GM21423 (cell line): ENCODE data around the gene ELOB.
A peak's percentile ranks its signal among the peaks of the same experiment; 100 is the strongest.

Experiments used
- ATAC-seq: cut with Tn5 transposase; IDR thresholded peaks from one replicate; pipeline ENCODE4 v1.9.1; 2021; ENCODE audit warnings: mild to moderate bottlenecking, moderate library complexity; ENCODE audit not compliant: unreplicated experiment

The ELOB gene

DNA sequence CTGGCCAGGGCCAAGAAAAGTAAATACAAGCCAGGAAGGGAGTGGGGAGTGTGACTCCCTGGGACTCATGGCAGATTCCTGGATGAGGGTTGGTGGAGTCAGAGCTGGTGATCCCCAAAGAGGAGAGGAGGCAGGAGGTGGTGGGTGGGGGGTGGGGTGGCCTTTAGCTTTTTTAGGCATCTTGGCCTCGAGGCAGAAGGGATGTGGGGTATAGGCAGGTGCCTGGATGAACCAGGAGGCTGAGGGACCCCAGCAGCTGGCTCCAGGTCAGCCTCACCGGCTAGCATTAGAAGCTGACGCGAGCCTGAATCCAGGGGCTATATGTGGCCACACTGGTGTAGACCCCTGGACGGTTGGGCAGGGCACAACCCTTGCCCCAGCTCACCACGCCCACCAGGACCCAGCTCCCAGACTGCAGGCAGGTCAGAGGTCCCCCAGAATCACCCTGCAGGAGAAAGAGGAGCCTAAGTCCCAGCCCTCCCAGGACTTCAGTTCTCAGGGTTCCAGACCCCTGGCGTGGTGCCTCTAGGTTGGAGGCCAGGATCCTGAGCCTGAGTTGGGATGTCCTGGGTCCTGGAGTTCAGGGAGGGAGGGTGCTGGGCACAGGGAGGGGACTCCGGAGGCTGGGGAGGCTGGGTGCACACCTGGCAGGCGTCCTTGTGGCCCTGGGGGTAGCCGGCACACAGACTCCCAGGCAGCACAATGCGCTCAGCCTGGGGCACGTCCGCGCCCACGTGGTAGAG is 7.4 kb upstream of the ELOB start:
- ATAC-seq = no peak

DNA sequence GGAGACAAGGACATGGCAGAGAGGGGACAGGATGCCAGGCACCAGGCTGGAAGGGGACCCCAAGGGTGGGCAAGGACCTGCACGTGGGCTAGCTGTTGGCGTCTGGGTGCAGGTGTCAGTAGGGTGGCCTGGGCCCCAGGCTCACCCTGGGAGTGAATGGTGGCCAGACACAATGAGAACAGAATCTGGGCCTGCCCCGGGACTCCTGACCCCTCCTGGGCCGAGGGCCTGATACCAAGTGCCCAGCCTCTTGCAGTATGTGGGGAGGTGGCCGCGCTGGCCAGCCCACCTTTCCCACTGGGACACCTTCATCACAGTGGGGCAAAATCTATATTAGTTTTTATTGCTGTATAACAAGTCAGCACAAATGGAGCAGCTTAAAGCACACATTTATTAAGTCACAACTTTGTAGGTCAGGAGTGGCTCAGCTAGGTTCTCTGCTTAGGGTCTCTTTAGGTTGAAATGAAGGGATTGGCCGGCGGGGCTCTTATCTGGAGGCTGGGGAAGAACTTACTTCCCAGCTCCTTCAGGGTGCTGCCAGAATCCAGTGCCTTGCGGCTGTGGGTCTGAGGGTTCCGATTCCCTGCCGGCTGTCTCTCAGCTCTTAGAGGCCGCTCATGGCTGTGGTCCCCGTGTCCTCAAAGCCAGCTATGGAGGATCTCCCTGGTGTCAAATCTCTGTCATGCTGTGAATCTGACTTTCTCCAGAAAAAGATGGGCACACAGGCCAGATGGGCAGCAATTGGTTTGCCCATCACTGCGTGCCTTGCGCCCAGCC is 6.7 kb upstream of the ELOB start:
- no peak for ATAC-seq

DNA sequence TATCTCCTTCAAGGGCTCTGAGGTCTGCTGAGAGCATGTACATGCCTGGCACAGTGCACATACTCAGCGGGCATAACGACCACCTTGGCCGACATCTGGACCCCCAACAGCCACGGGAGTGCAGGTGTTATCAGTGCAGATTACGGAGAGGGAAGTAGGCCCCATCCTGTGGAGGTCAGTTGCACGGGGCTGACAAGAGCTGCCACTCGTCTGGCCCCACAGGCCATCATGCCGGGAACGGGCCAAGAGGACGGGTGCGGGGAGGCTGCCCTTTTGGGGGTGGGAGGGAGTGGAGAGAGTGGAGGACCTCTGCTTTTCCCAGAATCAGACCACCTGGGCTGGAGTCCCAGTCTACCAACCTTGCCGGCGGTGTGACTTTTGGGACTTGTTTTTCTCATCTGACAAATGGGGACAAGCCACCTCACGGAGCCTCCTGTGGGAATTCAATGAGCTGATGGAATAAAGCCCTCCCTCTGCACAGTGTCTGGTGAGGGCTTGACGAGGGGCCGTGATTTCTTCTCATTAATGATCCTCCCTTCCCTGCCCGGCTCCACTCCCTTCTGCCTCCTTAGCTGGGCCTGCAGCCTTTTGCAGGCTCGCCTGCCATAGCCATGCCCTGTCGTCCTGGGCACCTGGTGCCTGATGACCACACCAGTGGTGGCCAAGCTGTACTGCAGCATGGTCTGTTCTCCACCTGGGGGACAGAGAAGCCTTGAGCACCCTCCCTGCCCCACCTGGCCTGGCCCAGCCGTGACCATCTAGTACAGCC is 5.7 kb upstream of the ELOB start:
- ATAC-seq = no peak

DNA sequence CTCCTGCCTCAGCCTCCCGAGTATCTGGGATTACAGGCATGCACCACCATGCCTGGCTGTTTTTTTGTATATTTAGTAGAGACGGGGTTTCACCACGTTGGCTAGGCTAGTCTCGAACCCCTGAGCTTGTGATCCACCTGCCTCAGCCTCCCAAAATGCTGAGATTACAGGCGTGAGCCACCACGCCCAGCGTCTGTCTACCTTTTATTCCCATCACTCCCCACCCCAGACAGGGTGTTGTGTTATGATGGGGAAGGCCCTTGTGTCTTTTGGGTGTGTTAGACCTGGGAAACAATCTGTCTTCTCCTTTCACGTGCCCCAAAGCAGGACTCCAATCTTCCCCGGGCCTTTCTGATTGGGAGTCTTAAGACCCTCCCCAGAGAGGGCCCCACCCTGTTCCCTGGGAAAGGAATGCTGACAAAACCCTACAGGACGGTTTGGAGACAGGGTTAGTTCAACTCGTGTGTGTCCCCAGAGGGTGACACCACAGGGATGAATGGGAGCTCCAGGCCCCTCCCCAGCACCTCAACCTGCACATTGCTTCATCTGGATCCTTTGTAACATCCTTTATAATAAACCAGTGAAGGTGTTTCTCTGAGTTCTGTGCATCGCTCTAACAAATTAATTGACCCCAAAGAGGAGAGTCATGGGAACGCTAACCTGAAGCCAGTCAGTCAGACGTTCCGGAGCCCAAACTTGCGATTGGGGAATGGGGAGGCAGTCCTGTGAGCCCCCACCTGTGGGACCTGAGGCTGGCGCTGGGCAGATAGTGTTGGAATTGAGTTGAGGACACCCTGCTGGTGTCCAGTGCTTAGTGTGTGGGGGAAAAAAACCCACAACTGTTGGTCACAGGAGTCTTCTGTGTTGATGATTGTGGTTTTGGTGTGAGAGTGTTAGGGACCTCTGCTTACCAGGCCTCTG is 3.2 kb upstream of the ELOB start:
- ATAC-seq = no peak

DNA sequence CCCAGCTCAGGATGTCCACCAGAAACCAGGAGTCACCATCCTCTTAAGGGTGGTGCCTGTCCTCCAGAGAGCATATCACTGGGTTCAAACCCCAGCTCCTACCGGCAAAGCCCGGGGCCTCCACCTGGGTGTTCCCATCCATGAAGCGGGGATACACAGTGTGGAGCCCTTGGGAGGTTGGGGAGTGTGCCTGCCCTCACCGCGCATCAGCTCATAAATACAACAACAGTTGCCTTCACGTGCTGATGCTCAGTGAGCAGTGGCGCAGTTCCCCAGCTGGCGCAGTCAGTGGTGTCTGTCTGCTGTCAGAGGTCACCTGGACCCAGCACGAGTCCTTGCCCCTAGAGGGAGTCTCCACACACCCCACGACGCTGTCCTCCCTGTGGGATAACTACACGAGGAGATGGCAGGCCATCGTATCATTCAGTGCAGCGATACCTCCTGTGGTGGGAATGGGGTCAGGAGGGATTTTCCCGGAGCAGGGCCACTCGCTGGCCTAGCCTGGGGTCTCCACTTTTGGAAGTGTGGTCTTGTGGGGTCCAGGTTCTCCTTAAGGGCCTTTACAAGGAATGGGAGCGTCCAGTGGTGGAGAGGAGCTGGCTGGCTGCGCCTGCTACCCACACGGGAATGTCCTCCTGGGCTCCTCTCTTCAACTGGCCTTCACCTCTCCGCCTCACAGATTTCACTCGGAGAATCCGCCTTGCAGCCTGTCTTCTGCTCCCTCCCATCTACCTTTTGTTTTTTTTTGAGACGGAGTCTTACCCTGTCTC is 2.3 kb upstream of the ELOB start:
- no peak for ATAC-seq

DNA sequence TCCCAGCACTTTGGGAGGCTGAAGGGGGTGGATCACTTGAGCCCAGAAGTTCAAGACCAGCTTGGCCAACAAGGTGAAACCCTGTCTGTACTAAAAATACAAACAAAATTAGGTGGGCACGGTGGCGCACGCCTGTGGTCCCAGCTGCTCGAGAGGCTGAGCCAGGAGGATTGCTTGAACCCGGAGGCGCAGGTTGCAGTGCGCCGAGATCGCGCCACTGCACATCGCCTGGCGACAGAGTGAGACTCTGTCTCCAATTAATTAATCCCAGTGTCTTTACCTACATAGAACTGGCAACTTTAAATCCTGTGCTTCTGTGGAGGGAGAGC is 1.5 kb upstream of the ELOB start:
- ATAC-seq = no peak

DNA sequence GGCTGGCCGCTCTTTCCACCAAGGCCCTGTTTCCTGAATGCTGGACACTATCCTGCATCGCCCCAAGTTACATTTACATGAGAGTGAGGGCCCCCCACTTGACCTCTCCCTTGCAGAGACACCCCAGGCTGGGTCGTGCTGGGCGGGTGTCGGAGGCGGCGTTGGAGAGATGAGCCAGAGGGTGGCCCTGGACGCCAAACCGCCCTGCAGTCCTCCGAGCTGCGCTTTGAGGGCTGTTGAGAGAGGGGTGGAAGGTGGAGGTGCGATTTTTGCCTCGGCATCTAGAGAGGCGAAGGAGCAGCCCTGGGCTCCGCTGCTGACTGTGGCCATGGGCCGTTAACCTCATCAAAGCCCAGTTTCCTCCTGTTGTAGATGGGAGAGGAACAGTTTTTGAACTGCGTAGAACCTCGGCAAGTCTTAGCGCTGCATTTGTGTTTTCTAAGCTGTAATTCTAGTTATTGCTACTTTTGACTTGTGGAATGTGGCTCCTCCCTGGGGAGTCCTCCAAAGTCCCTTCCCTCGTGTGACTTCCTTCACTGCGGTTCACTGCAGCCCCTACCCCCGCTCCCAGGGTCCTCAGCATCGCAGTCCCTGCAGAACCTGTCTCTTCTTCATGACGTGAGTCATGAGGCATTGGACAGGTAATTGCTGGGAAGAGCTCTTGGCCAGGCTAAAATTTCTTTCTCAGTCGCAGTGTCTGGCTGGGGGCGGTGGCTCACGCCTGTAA is 986 bp upstream of the ELOB start:
- ATAC-seq = no peak

DNA sequence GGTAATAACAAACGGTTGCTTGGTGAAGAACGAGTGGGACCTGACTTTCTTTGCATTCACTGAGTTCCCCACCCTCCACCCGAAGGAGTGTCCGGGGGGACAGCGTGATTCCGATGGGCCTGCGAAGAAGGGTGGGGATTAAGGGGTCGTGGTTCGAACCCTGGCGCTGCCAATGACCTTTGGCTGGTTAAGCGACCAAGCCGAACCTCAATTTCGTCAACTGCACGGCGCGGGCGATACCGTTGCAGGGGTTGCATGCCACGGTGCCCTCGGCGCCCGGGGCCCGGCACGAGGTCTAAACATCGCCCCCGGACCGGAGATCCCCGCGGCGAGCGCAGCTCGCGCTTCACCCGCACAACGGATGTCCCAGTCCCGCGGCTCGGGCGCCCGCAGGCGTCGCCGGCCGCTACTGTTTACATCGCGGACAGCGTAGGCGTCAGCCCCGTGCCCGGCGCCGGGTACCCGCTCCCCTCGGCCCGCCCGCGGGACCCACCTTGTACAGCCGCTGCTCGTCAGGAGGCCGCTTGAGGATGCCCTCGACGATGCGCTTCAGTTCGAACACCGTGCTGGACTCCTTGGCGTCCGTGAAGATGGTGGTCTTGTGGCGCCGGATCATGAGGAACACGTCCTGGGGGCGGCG is 460 bp downstream of the ELOB start:
- peak; percentile 28 for ATAC-seq

DNA sequence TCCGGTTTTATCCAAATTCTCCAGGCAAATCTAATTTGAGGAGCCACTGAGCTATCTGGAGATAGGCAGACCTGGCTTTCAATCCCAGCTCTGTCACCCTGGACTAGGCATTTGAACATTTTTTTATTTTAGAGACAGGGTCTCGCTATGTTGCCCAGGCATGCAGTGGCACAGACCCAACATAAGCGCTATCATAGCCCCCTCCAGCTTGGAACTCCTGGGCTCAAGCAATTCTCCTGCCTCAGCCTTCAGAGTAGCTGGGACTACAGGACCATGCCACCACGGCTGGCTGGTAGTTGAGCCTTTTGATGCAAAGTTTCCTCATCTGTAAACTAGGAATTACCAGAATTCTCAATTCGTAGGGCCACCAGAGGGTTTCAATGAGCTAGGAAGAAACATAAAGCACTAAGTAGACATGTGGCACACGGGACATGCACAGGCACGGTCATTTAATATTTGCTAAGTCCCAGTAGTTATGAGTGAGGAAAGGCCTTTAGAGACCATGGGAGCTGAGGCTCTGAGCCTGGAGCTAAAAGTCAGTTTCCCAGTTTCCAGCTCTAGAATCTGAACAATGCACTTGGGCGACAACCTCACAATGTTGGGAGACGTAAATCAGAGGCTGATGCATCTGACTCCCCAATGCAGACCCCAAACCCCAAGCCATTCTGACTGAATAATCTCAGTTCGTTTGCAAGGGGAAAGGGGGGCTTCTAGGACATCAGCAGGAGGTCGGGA is 1.1 kb downstream of the ELOB start:
- no peak for ATAC-seq

DNA sequence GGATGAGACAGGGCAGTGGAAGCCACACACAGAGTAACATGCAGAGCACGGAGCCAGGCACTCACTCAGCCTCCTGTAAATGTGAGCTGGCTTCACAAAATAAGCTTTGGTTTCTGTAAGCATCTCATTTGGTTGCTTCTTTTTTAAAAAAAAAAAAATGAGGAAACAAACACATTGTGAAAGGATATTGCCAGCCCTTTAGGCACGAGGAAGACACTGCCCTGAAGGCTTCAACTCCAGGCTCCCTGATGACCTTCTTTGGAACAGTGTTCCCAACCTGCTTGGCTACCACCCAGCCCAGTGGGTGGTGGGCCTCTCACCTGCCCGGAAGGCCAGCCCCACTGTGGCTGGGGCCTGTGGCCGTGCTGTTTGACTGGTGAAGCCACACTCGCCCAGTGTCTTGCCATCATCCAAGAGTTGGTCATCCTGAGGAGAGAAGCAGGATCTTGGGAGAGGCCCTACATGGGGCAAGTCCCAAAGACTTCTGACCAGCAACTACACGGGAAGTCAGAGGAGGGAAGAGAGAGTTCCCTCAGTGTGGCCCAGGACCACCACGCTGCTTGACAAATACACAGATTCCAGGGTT is 1.9 kb downstream of the ELOB start:
- ATAC-seq = no peak

DNA sequence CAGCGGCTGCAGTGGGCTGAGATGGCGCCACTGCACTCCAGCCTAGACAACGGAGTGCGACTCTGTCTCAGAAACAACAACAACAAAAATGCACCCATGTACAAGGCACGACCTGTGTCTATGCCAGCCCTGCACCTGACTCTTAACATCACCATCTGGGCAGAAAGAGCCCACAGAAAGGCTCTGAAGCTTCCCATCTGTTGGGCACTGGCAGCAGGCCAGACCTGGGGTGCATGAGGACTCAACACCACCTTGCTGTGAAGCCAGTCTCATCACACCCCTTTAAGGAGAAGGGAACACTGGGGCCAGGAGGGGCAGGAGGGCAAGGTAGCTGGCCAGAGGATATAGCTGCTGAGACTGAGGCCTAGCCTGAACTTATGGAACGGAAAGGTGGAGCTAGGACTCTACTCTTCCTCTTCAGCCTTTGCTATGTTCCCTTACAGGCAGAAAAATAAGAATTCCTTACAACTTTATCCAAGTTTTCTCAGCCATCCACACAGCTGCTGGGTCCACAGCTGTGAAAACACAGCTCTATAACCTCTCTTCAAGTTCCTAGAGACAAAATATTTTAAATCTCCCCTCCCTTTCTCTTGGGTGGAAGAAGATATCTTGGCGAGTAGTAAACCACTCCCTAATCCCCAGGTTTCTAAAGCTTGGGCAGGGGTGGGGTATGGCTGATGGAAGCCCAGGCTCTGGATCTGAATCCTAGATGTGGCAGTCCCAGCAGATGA is 2.8 kb downstream of the ELOB start:
- no peak for ATAC-seq

DNA sequence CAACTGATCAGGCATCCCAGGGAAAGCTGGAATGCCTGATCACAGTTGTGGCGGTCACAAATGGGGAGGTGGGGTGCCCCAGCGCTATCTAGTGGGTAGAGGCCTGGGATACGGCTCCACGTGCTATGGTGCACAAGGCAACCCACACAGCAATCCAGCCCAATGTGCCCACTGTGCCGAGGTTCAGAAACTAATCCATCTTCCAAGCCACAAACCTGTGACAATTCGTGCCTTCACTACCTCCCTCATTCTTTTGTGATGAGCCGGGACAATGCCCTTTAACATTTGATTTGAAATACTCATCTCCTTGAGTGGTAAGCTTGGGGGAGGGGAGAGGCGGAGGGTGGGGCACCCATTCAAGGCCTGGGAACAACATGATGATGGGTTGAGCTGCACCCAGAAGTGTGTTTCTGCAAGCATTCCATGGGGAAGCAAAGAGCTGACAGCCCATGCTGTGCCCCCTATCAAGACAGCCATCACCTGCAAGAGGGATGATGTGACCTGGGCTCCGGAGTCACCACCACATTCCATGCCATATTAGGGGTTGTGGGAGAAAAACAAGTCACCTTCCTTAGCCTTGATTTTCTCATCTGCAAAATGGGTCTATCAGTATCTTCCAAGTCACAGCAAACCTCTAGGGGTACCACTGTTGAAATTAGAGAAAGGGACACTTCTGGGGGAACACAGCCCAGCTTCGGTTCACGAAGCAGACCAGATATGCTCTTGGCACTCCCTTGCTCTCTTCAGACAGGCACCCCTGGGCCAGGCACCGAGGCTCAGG is 3.7 kb downstream of the ELOB start:
- ATAC-seq = no peak

DNA sequence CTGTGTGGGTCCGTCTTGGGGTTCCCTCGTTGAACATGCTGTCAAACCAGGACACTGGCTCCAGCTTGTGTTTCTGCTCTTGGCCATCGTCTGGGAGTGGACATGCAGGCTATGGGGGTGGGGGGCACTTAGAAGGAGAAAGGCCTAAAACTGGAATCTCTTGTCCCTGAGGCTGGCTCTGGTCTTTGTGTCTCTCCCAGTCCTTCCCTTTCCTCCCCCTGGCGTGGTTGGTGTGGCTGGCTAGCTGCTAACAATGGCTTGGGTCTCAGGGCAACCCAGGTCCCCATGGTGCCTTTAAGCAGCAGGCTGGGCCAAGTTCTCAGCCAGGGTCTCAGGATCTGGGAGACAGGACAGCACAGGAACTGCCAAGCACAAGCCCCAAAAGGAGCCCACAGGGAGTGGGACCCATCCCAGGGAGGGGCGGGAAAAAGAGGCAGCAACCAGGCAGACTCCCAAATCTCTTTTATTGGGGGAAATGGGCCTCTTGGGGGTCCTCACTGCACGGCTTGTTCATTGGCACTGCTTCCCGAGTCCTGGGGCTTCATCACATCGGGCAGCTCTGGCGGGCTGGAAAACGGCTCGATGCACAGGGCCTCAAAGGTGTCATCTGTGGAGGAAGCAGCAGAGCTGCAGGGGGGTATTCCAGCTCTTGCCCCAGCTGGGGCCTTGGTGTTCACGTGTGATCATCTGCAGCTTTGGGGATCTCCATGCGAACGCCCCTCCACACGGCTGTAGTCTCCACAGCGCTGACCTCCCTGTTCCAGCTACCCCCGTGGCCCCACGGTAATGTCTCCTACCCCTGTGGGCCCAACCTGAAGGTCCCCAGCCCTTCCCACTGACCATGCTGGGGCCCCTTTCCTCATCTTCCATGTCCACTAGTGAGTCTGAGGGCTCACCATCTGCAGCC is 5.3 kb downstream of the ELOB start:
- ATAC-seq = no peak

DNA sequence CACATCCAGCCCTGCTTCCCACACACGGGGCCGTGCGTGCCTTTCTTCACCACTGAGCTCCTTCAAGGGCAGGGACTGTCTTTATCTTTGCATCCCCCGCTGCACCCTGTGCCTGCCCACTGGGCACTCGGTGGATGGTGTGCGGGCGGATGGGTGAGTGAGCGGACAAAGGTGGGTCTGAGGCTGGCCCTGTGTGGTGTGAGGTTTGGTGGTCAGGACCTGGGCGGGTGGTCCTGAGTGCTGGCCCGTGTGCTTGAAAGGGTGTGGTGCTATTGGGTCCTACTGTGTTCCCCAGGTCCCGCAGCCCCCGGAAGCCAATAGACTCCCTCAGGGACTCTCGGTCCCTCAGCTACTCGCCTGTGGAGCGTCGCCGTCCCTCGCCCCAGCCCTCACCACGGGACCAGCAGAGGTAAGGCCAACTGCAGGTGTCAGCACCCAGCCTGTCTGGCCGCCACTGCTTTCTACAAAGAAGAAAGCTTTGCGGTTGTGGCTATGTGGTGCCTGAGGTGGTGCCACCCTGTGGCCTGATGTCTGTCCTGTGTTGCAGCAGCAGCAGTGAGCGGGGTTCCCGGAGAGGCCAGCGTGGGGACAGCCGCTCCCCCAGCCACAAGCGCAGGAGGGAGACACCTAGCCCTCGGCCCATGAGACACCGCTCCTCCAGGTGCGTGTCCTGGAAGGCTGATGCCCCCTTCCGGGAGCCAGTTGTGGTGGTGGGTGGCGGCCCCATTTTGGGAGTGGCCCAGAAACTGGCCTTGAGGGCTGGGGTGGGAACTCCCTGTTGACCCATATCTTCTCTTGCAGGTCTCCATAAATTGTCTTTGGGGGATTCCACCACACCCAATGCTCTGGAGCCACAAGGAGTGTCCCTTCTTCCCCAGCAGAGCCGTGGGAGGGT is 6.8 kb downstream of the ELOB start:
- ATAC-seq = no peak
